WTC11 (cell line): Measurements from ENCODE around the gene ACP5.

Experiments
- CREB1 ChIP-seq: sonication (generic); formaldehyde crosslinking; IDR thresholded peaks from 2 replicates; pipeline ENCODE4 v1.8.0; 2023; ENCODE audit warnings: mild to moderate bottlenecking, missing genetic modification reagents
- ELF4 ChIP-seq: sonication (generic); formaldehyde crosslinking; IDR thresholded peaks from 2 replicates; pipeline ENCODE4 v1.8.1; 2022; ENCODE audit warnings: low read depth, mild to moderate bottlenecking, moderate library complexity, missing genetic modification reagents
- ETV6 ChIP-seq: sonication (generic); formaldehyde crosslinking; IDR thresholded peaks from 2 replicates; pipeline ENCODE4 v1.8.1; 2022; ENCODE audit warnings: mild to moderate bottlenecking, missing genetic modification reagents
- JUN ChIP-seq: sonication (generic); formaldehyde crosslinking; IDR thresholded peaks from 2 replicates; pipeline ENCODE4 v1.8.0; 2023; ENCODE audit warnings: mild to moderate bottlenecking, missing genetic modification reagents
- NFE2L1 ChIP-seq: sonication (generic); formaldehyde crosslinking; IDR thresholded peaks from 2 replicates; pipeline ENCODE4 v1.8.1; 2023; ENCODE audit warnings: missing genetic modification reagents
- NR3C1 ChIP-seq: sonication (generic); formaldehyde crosslinking; conservative IDR thresholded peaks from 2 replicates; pipeline ENCODE4 v1.8.1; 2023; ENCODE audit warnings: low read depth, mild to moderate bottlenecking, missing genetic modification reagents
- ZNF416 ChIP-seq: fragments of 250-450 bp; sonication (Bioruptor Pico); IDR thresholded peaks from 2 replicates; pipeline ENCODE4 v1.9.0; 2021; ENCODE audit warnings: mild to moderate bottlenecking, inconsistent platforms
- TF ChIP-seq, protein P1 (sequence below): fragments of 200-600 bp; IDR thresholded peaks from 2 replicates; pipeline ENCODE4 v1.8.0; 2022; ENCODE audit warnings: antibody characterized with exemption
- TF ChIP-seq, protein P2 (sequence below): sonication (generic); formaldehyde crosslinking; IDR thresholded peaks from 2 replicates; pipeline ENCODE4 v1.8.0; 2022; ENCODE audit warnings: mild to moderate bottlenecking, missing genetic modification reagents
- TF ChIP-seq, protein P3 (sequence below): sonication (generic); formaldehyde crosslinking; IDR thresholded peaks from 2 replicates; pipeline ENCODE4 v1.8.0; 2022; ENCODE audit warnings: missing genetic modification reagents
- TF ChIP-seq, protein P4 (sequence below): sonication (generic); formaldehyde crosslinking; IDR thresholded peaks from 2 replicates; pipeline ENCODE4 v1.8.1; 2022; ENCODE audit warnings: mild to moderate bottlenecking, missing genetic modification reagents, moderate library complexity, borderline replicate concordance
- TF ChIP-seq, protein P5 (sequence below): fragments of 250-450 bp; sonication (Bioruptor Pico); IDR thresholded peaks from 2 replicates; pipeline ENCODE4 v2.1.2; 2022; ENCODE audit warnings: mild to moderate bottlenecking, moderate library complexity

DNA sequence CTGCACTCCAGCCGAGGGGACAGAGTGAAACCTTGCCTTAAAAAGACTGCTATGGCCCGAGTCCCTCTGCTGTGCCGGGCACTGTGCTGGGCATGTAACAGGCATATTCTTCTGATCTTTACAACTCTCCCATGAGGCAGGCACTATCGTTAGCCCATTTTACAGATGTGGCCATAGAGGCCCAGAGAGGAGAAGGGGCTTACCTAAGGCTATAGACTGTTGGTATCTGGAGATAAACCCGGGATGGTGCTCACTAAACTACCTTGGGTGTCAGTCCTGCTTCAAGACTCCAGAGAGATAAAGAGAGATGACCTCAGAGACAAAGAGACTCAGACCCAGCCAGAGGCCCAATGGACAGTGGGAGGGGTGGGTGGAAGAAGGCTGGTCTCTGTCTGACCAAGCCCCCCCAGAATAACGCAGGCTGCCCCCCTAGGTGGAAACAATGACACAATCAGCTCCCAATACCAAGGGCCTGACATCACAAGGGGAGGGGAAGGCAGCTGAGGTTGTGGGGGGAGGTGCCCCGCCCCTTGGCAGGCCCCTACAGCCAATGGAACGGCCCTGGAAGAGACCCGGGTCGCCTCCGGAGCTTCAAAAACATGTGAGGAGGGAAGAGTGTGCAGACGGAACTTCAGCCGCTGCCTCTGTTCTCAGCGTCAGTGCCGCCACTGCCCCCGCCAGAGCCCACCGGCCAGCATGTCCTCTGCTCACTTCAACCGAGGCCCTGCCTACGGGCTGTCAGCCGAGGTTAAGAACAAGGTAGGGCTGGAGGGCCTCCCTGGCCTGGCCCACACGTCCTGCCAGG lies 39.0 kb downstream of the ACP5 start, which contains the start of gene CNN1:
- TF ChIP-seq ETV6 (CRISPR knock-in tag): no peak
- TF ChIP-seq, protein P1, sequence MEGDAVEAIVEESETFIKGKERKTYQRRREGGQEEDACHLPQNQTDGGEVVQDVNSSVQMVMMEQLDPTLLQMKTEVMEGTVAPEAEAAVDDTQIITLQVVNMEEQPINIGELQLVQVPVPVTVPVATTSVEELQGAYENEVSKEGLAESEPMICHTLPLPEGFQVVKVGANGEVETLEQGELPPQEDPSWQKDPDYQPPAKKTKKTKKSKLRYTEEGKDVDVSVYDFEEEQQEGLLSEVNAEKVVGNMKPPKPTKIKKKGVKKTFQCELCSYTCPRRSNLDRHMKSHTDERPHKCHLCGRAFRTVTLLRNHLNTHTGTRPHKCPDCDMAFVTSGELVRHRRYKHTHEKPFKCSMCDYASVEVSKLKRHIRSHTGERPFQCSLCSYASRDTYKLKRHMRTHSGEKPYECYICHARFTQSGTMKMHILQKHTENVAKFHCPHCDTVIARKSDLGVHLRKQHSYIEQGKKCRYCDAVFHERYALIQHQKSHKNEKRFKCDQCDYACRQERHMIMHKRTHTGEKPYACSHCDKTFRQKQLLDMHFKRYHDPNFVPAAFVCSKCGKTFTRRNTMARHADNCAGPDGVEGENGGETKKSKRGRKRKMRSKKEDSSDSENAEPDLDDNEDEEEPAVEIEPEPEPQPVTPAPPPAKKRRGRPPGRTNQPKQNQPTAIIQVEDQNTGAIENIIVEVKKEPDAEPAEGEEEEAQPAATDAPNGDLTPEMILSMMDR: no peak
- TF ChIP-seq, protein P2, sequence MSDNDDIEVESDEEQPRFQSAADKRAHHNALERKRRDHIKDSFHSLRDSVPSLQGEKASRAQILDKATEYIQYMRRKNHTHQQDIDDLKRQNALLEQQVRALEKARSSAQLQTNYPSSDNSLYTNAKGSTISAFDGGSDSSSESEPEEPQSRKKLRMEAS (CRISPR knock-in tag): no peak
- TF ChIP-seq JUN (CRISPR knock-in tag): no peak
- TF ChIP-seq, protein P3, sequence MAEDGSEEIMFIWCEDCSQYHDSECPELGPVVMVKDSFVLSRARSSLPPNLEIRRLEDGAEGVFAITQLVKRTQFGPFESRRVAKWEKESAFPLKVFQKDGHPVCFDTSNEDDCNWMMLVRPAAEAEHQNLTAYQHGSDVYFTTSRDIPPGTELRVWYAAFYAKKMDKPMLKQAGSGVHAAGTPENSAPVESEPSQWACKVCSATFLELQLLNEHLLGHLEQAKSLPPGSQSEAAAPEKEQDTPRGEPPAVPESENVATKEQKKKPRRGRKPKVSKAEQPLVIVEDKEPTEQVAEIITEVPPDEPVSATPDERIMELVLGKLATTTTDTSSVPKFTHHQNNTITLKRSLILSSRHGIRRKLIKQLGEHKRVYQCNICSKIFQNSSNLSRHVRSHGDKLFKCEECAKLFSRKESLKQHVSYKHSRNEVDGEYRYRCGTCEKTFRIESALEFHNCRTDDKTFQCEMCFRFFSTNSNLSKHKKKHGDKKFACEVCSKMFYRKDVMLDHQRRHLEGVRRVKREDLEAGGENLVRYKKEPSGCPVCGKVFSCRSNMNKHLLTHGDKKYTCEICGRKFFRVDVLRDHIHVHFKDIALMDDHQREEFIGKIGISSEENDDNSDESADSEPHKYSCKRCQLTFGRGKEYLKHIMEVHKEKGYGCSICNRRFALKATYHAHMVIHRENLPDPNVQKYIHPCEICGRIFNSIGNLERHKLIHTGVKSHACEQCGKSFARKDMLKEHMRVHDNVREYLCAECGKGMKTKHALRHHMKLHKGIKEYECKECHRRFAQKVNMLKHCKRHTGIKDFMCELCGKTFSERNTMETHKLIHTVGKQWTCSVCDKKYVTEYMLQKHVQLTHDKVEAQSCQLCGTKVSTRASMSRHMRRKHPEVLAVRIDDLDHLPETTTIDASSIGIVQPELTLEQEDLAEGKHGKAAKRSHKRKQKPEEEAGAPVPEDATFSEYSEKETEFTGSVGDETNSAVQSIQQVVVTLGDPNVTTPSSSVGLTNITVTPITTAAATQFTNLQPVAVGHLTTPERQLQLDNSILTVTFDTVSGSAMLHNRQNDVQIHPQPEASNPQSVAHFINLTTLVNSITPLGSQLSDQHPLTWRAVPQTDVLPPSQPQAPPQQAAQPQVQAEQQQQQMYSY: no peak
- TF ChIP-seq, protein P4, sequence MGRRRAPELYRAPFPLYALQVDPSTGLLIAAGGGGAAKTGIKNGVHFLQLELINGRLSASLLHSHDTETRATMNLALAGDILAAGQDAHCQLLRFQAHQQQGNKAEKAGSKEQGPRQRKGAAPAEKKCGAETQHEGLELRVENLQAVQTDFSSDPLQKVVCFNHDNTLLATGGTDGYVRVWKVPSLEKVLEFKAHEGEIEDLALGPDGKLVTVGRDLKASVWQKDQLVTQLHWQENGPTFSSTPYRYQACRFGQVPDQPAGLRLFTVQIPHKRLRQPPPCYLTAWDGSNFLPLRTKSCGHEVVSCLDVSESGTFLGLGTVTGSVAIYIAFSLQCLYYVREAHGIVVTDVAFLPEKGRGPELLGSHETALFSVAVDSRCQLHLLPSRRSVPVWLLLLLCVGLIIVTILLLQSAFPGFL: no peak
- TF ChIP-seq NR3C1 (CRISPR knock-in tag): no peak
- no peak for TF ChIP-seq CREB1 (CRISPR knock-in tag)
- no peak for TF ChIP-seq ELF4 (CRISPR knock-in tag)
- TF ChIP-seq, protein P5, sequence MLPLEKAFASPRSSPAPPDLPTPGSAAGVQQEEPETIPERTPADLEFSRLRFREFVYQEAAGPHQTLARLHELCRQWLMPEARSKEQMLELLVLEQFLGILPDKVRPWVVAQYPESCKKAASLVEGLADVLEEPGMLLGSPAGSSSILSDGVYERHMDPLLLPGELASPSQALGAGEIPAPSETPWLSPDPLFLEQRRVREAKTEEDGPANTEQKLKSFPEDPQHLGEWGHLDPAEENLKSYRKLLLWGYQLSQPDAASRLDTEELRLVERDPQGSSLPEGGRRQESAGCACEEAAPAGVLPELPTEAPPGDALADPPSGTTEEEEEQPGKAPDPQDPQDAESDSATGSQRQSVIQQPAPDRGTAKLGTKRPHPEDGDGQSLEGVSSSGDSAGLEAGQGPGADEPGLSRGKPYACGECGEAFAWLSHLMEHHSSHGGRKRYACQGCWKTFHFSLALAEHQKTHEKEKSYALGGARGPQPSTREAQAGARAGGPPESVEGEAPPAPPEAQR (CRISPR knock-in tag): no peak
- no peak for TF ChIP-seq ZNF416 (CRISPR knock-in tag)
- TF ChIP-seq NFE2L1 (CRISPR knock-in tag): no peak
